Fibroblast of the aortic adventitia (primary cell): Measurements from ENCODE around the gene ZNF516. TPM values are rescaled to one million over a fixed set of nuclear protein-coding genes. Genes with fewer than 3 reads are reported as not detected.

Source experiments
- DNase-seq: peaks from one replicate; pipeline ENCODE4 v3.0.0-alpha.2; 2010; ENCODE audit warnings: low read depth
- H3K4me3 ChIP-seq: 2 replicates; pipeline ENCODE4 v1.5.1; 2011; ENCODE audit warnings: low read depth, mild to moderate bottlenecking, control low read depth, low read length, moderate library complexity
- CTCF ChIP-seq: IDR thresholded peaks from 2 replicates; pipeline ENCODE4 v1.5.1; 2011; ENCODE audit warnings: mild to moderate bottlenecking, low read length, control low read depth, inconsistent platforms; ENCODE audit not compliant: insufficient read depth
- total RNA-seq: library from RNA; depleted of rRNA; stranded (reverse); fragments of >200 nt; gene quantifications from 2 replicates; pipeline ENCODE4 v1.2.3, GENCODE V29; 2012; ENCODE audit warnings: low replicate concordance

Gene ZNF516
- total RNA-seq, 1 donor = 21.9 TPM

- H3K4me3 ChIP-seq = no peak overlapping the region
- no peak for TF ChIP-seq CTCF
- DNase-seq = no peak
These were observed 8.5 kb downstream of the ZNF516 start for GRCh38 chr18:76486574-76486973.

GRCh38 chr18:76486038-76486437 is 9.0 kb downstream of the ZNF516 start:
- DNase-seq = no peak
- no peak overlapping the region for H3K4me3 ChIP-seq

GRCh38 chr18:76484749-76485387 is 10.2 kb downstream of the ZNF516 start:
- no peak for TF ChIP-seq CTCF
- no peak for DNase-seq
- H3K4me3 ChIP-seq = no peak overlapping the region

More at GRCh38 chr18:76486038-76486437, 9.0 kb downstream of the ZNF516 start:
- no peak for TF ChIP-seq CTCF

GRCh38 chr18:76483780-76484179 is 11.3 kb downstream of the ZNF516 start:
- DNase-seq = no peak
- H3K4me3 ChIP-seq = no peak overlapping the region
- TF ChIP-seq CTCF = no peak

GRCh38 chr18:76482971-76483691 is 11.9 kb downstream of the ZNF516 start:
- DNase-seq = no peak
- no peak for TF ChIP-seq CTCF
- no peak overlapping the region for H3K4me3 ChIP-seq

GRCh38 chr18:76482267-76482666 is 12.8 kb downstream of the ZNF516 start:
- no peak for TF ChIP-seq CTCF
- H3K4me3 ChIP-seq = no peak overlapping the region
- DNase-seq = no peak
